IMR-90 (cell line): Measurements from ENCODE around the gene KPNA1. TPM values are rescaled to one million over a fixed set of nuclear protein-coding genes. Genes with fewer than 3 reads are reported as not detected.

ENCODE experiments used
- ATAC-seq: fragments of 200-7000 bp; cut with Tn5 transposase; 2 replicates; pipeline ENCODE4 v1.9.1; 2020; ENCODE audit warnings: low read depth, mild to moderate bottlenecking, moderate library complexity
- BruUV-seq: library from RNA; stranded (reverse); fragments of 400-500 nt; replicated peaks from 2 replicates; lab custom pipeline; 2021; lab: Mats Ljungman, UMichigan
- CTCF ChIA-PET: fragments of 300-600 bp; formaldehyde crosslinking; extraction: SDS; loops from one replicate; lab custom pipeline; 2021; ENCODE audit warnings: antibody characterized with exemption; lab: Yijun Ruan, JAX
- POLR2A ChIA-PET: fragments of 300-600 bp; sonication (Branson Sonifier 250); formaldehyde crosslinking; loops from one replicate; lab custom pipeline; 2022; ENCODE audit warnings: antibody characterized with exemption; ENCODE audit not compliant: unreplicated experiment; lab: Charles Lee
- DNase-seq: peaks from one replicate; pipeline ENCODE4 v3.0.0; 2013
- H2AFZ ChIP-seq: replicated peaks from 2 replicates; pipeline ENCODE3; 2013; ENCODE audit warnings: low read length, mild to moderate bottlenecking; ENCODE audit not compliant: poor library complexity
- H2AK5ac ChIP-seq: 2 replicates; pipeline ENCODE4 v1.6.1; 2013; ENCODE audit warnings: low read depth, low read length, inconsistent platforms
- H2AK9ac ChIP-seq: replicated peaks from 2 replicates; pipeline ENCODE3; 2013; ENCODE audit warnings: mild to moderate bottlenecking, low read depth, low read length, moderate library complexity; ENCODE audit not compliant: poor library complexity
- H2BK120ac ChIP-seq: 2 replicates; pipeline ENCODE4 v1.6.1; 2013; ENCODE audit warnings: low read depth, low read length, inconsistent platforms
- H2BK15ac ChIP-seq: 3 replicates; pipeline ENCODE4 v1.6.1; 2013; ENCODE audit warnings: low read depth, low read length, inconsistent platforms
- H2BK20ac ChIP-seq: 2 replicates; pipeline ENCODE4 v1.6.1; 2013; ENCODE audit warnings: low read depth, mild to moderate bottlenecking, inconsistent platforms, low read length, moderate library complexity
- H2BK5ac ChIP-seq: 2 replicates; pipeline ENCODE4 v1.6.1; 2013; ENCODE audit warnings: mild to moderate bottlenecking, low read depth, low read length, inconsistent platforms; ENCODE audit not compliant: poor library complexity, severe bottlenecking
- H3K14ac ChIP-seq: replicated peaks from 2 replicates; pipeline ENCODE4 v1.6.1; 2013; ENCODE audit warnings: low read depth, low read length, inconsistent platforms
- H3K18ac ChIP-seq: 2 replicates; pipeline ENCODE4 v1.6.1; 2013; ENCODE audit warnings: low read depth, low read length, control low read depth
- H3K23ac ChIP-seq: 2 replicates; pipeline ENCODE4 v1.6.1; 2013; ENCODE audit warnings: low read depth, low read length, inconsistent platforms
- H3K27ac ChIP-seq: 2 replicates; pipeline ENCODE4 v1.5.1; 2013; ENCODE audit warnings: mild to moderate bottlenecking, control low read depth, low read length; ENCODE audit not compliant: insufficient read depth
- H3K27me3 ChIP-seq: 2 replicates; pipeline ENCODE4 v1.6.1; 2013; ENCODE audit warnings: low read length; ENCODE audit not compliant: control insufficient read depth, insufficient read depth
- H3K36me3 ChIP-seq: 2 replicates; pipeline ENCODE4 v1.6.1; 2013; ENCODE audit warnings: low read length, mixed read lengths; ENCODE audit not compliant: control insufficient read depth, insufficient read depth
- H3K4ac ChIP-seq: 2 replicates; pipeline ENCODE4 v1.6.1; 2013; ENCODE audit warnings: low read depth, low read length, inconsistent platforms
- H3K4me1 ChIP-seq: 2 replicates; pipeline ENCODE4 v1.6.1; 2013; ENCODE audit warnings: low read length, mixed read lengths; ENCODE audit not compliant: control insufficient read depth, insufficient read depth
- H3K4me2 ChIP-seq: 2 replicates; pipeline ENCODE4 v1.6.1; 2013; ENCODE audit warnings: low read depth, mild to moderate bottlenecking, control low read depth, low read length, moderate library complexity
- H3K4me3 ChIP-seq: 2 replicates; pipeline ENCODE4 v1.5.1; 2013; ENCODE audit warnings: low read depth, mild to moderate bottlenecking, control low read depth, low read length, moderate library complexity; ENCODE audit not compliant: insufficient read depth
- H3K56ac ChIP-seq: 2 replicates; pipeline ENCODE4 v1.6.1; 2013; ENCODE audit warnings: low read length, inconsistent platforms; ENCODE audit not compliant: insufficient read depth; ENCODE audit errors: extremely low read depth
- H3K79me1 ChIP-seq, 2 experiments: 2 replicates each; pipeline ENCODE4 v1.6.1; 2013; ENCODE audit warnings: low read length in 2 of 2, inconsistent platforms in 1 of 2, low read depth in 1 of 2
- H3K9ac ChIP-seq: 2 replicates; pipeline ENCODE4 v1.6.1; 2013; ENCODE audit warnings: low read depth, low read length, control low read depth
- H3K9me1 ChIP-seq: 2 replicates; pipeline ENCODE4 v1.6.1; 2013; ENCODE audit warnings: low read length, inconsistent platforms; ENCODE audit not compliant: insufficient read depth
- H3K9me3 ChIP-seq: 2 replicates; pipeline ENCODE4 v1.6.1; 2013; ENCODE audit warnings: low read length; ENCODE audit not compliant: control insufficient read depth, insufficient read depth
- H4K20me1 ChIP-seq: 2 replicates; pipeline ENCODE4 v1.6.1; 2013; ENCODE audit warnings: low read length, inconsistent platforms; ENCODE audit not compliant: insufficient read depth
- H4K5ac ChIP-seq: 2 replicates; pipeline ENCODE4 v1.6.1; 2013; ENCODE audit warnings: mild to moderate bottlenecking, low read depth, low read length, control low read depth
- H4K8ac ChIP-seq, 2 experiments: 2 replicates each; pipeline ENCODE4 v1.6.1; 2013; ENCODE audit warnings: low read depth in 2 of 2, low read length in 2 of 2, control low read depth in 1 of 2, inconsistent platforms in 1 of 2
- H4K91ac ChIP-seq: 2 replicates; pipeline ENCODE4 v1.6.1; 2013; ENCODE audit warnings: low read depth, low read length, inconsistent platforms; ENCODE audit not compliant: insufficient read depth
- MAFK ChIP-seq: IDR thresholded peaks from 2 replicates; pipeline ENCODE4 v1.6.1; 2012; ENCODE audit warnings: low read depth, low read length, improper control_type of control experiment
- POLR2A ChIP-seq: IDR thresholded peaks from 2 replicates; pipeline ENCODE4 v1.6.1; 2012; ENCODE audit warnings: mild to moderate bottlenecking, low read depth, low read length
- RAD21 ChIP-seq: IDR thresholded peaks from 2 replicates; pipeline ENCODE4 v1.6.1; 2012; ENCODE audit warnings: low read length, improper control_type of control experiment
- WGBS, 2 experiments: methylation state at CpG; one replicate each; pipeline versions ENCODE4 v1.1.5 to v1.1.7; 2013; ENCODE audit warnings: missing lambda C conversion rate in 2 of 2; ENCODE audit not compliant: insufficient read length in 1 of 2; ENCODE audit errors: extremely low coverage in 2 of 2; 5-methylcytosine and 5-hydroxymethylcytosine counted together
- dilution Hi-C: fragments of 300-500 bp; cut with HindIII; formaldehyde crosslinking; loops from one replicate; pipeline ENCODE4 v1.14.3; 2018; ENCODE audit warnings: low sequenced_read_pairs; ENCODE audit not compliant: unreplicated experiment
- in situ Hi-C: fragments of 300-500 bp; cut with MboI; formaldehyde crosslinking; loops from 3 replicates; pipeline ENCODE4 v1.14.3; 2019; ENCODE audit warnings: low sequenced_read_pairs, inconsistent platforms, mixed read lengths
- intact Hi-C: fragments of 100-400 bp; cut with micrococcal nuclease; formaldehyde crosslinking; loops from 2 replicates; pipeline ENCODE4 v1.10.0; 2022
- polyA plus RNA-seq, 3 experiments: library from polyadenylated mRNA; depleted of rRNA; stranded (reverse); fragments of >200 nt; gene quantifications; 2 replicates each; pipeline ENCODE4 v1.2.3, GENCODE V29; 2012; ENCODE audit warnings: low replicate concordance in 1 of 3
- total RNA-seq: library from RNA; depleted of rRNA; stranded (reverse); fragments of >200 nt; gene quantifications from 2 replicates; pipeline ENCODE4 v1.2.3, GENCODE V29; 2012
- TF ChIP-seq, protein P1 (sequence below): fragments of 150-350 bp; IDR thresholded peaks from 2 replicates; pipeline ENCODE4 v1.6.1; 2017; ENCODE audit warnings: mild to moderate bottlenecking, antibody characterized with exemption, low read length, low read depth

KPNA1 gene
- total and polyA plus RNA-seq, 2 of the 4 experiments (the other 2 are of a cell fraction): 30.6 to 112 TPM

DNA sequence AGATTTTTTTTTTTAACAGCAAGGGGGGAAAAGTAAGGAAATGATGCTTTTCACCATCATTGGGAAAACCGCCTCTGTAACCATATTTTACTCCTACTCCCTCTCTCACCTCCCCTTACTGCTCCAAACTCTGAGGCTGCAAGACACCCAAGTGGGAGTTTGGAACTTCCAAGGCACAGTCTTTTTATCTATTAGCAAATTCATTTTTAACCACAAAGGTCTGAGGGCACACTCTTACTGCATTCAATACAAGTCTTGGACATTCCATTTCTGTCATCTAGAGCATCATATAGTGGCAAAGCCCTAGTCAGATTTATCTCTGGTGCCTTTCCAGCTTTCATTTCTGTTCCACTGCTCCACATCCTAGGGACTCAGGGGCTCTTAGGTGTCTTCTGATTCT is 117.5 kb downstream of the KPNA1 start:
- ChIA-PET CTCF (no interaction called here), POLR2A (no interaction called here)
- Histone ChIP-seq H3K9me3 (no peaks in the 10 kb centered on the region), H3K4me1 (peaks cover 5% of the 10 kb centered on the region), H3K14ac (no peak overlapping the region), H2BK5ac (no peak overlapping the region), H4K20me1 (no peaks in the 10 kb centered on the region), H2AK9ac (no peak overlapping the region), H2AK5ac (no peak overlapping the region), H2BK15ac (no peak overlapping the region), H3K23ac (no peak overlapping the region), H3K4me2 (no peak overlapping the region), H3K27me3 (no peaks in the 10 kb centered on the region), H3K9ac (no peak overlapping the region), H3K56ac (no peak overlapping the region), H3K18ac (no peak overlapping the region), H2AFZ (no peak overlapping the region), H3K4ac (no peak overlapping the region), H3K27ac (no peak overlapping the region), H3K4me3 (no peak overlapping the region), H3K9me1 (no peaks in the 10 kb centered on the region), H4K91ac (no peak overlapping the region), H3K36me3 (no peaks in the 10 kb centered on the region; the same call in 1 of the 2 replicates), H4K5ac (no peak overlapping the region), H2BK120ac (no peak overlapping the region), H2BK20ac (no peak overlapping the region), H3K79me1 (no peaks in the 10 kb centered on the region; a peak in 1 of 4 replicates), H4K8ac (no peak overlapping the region)
- in situ Hi-C loops (loop anchor here (10.0 kb wide), 1 partner anchor 278 kb away; no protein-coding TSS in a partner anchor), intact Hi-C loops (no loop called here), dilution Hi-C loops (no loop called here)
- DNase-seq (peak; percentile 42), ATAC-seq (no peak)
- no TSS peak for BruUV-seq
- TF ChIP-seq POLR2A (no peak), MAFK (no peak), RAD21 (no peak)
- TF ChIP-seq, protein P1, sequence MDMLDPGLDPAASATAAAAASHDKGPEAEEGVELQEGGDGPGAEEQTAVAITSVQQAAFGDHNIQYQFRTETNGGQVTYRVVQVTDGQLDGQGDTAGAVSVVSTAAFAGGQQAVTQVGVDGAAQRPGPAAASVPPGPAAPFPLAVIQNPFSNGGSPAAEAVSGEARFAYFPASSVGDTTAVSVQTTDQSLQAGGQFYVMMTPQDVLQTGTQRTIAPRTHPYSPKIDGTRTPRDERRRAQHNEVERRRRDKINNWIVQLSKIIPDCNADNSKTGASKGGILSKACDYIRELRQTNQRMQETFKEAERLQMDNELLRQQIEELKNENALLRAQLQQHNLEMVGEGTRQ: no peak
- no CpG with 5 or more reads among the region's 1 CpG for WGBS, 2 experiments
